ENCODE data around the gene TBXAS1. TPM values are rescaled to one million over a fixed set of nuclear protein-coding genes. Genes with fewer than 3 reads are reported as not detected.

Gene TBXAS1
- total RNA-seq, 1 donor from 2014 or later, result not detected

- Mint-ChIP-seq H3K27ac (ENCODE audit: unreplicated experiment) (no peak overlapping the region), H3K36me3 (ENCODE audit: unreplicated experiment) (peaks cover 20% of the 10 kb centered on the region), H3K27me3 (ENCODE audit: unreplicated experiment) (peaks cover 4% of the 10 kb centered on the region), H3K4me1 (ENCODE audit: low read depth, unreplicated experiment) (no peaks in the 10 kb centered on the region), H3K9me3 (ENCODE audit: unreplicated experiment) (peaks cover 2% of the 10 kb centered on the region), H3K4me3 (ENCODE audit: unreplicated experiment) (no peak overlapping the region)
- no peak for TF ChIP-seq CTCF (IDR thresholded peaks at IDR 0.05; ENCODE audit: partially characterized antibody, unreplicated experiment)
- DNase-seq, result no peak
These were observed 239.0 kb downstream of the TBXAS1 start for GRCh38 chr7:140068033-140068432.

GRCh38 chr7:140069298-140069949 is 240.4 kb downstream of the TBXAS1 start:
- DNase-seq, result no peak
- no peak for TF ChIP-seq CTCF (IDR thresholded peaks at IDR 0.05; ENCODE audit: partially characterized antibody, unreplicated experiment)
- H3K4me1 Mint-ChIP-seq (ENCODE audit: low read depth, unreplicated experiment), result no peaks in the 10 kb centered on the region
- H3K4me3 Mint-ChIP-seq (ENCODE audit: unreplicated experiment), result no peak overlapping the region
- peaks cover 2% of the 10 kb centered on the region for H3K9me3 Mint-ChIP-seq (ENCODE audit: unreplicated experiment)
- H3K27me3 Mint-ChIP-seq (ENCODE audit: unreplicated experiment), result no peaks in the 10 kb centered on the region
- no peak overlapping the region for H3K27ac Mint-ChIP-seq (ENCODE audit: unreplicated experiment)
- H3K36me3 Mint-ChIP-seq (ENCODE audit: unreplicated experiment), result peaks cover 20% of the 10 kb centered on the region

Other genes with a start within 250 kb of the TBXAS1 start
- 36.9 TPM for gene HIPK2, start 51.3 kb upstream of the TBXAS1 start, total RNA-seq (ENCODE audit: unreplicated experiment)
- gene PARP12, start 233.7 kb downstream of the TBXAS1 start, total RNA-seq (ENCODE audit: unreplicated experiment), result 0.15 TPM

All from glutamatergic neuron (in vitro differentiated cells).